Liver (tissue), 9 donors: ENCODE measurements around the gene NRG2. TPM values are rescaled to one million over a fixed set of nuclear protein-coding genes. Genes with fewer than 3 reads are reported as not detected.
A peak's percentile ranks its signal among the peaks of the same experiment; 100 is the strongest.

Source experiments
- DNase-seq: peaks from one replicate; pipeline ENCODE4 v3.0.0-alpha.2; 2017; ENCODE audit warnings: low spot score
- H3K27ac ChIP-seq, 2 donors: one replicate each; pipeline ENCODE4 v1.7.0; 2013; ENCODE audit warnings: inconsistent platforms in 2 of 2, low read length in 2 of 2, control low read depth in 1 of 2, low read depth in 1 of 2, mild to moderate bottlenecking in 1 of 2
- H3K27me3 ChIP-seq, 4 donors: one replicate each; pipeline versions ENCODE4 v1.6.1 to v1.7.0; 2013; ENCODE audit warnings: low read length in 3 of 4, inconsistent platforms in 1 of 4, mild to moderate bottlenecking in 1 of 4, moderate library complexity in 1 of 4; ENCODE audit not compliant: control insufficient read depth in 4 of 4, insufficient read depth in 4 of 4
- H3K36me3 ChIP-seq, 4 donors: one replicate each; pipeline versions ENCODE4 v1.6.1 to v1.7.0; 2013; ENCODE audit warnings: low read length in 3 of 4, mild to moderate bottlenecking in 3 of 4, low read depth in 1 of 4, moderate library complexity in 1 of 4; ENCODE audit not compliant: control insufficient read depth in 4 of 4, insufficient read depth in 3 of 4
- H3K4me1 ChIP-seq, 4 donors: one replicate each; pipeline versions ENCODE4 v1.6.1 to v1.7.0; 2013; ENCODE audit warnings: low read length in 3 of 4, mild to moderate bottlenecking in 3 of 4, moderate library complexity in 1 of 4; ENCODE audit not compliant: control insufficient read depth in 4 of 4, insufficient read depth in 4 of 4
- H3K4me3 ChIP-seq, 3 donors: one replicate each; pipeline versions ENCODE4 v1.6.1 to v1.7.0; 2013; ENCODE audit warnings: low read length in 3 of 3, control low read depth in 1 of 3, low read depth in 1 of 3, mild to moderate bottlenecking in 1 of 3
- H3K9ac ChIP-seq, 2 donors: one replicate each; pipeline ENCODE4 v1.7.0; 2013; ENCODE audit warnings: low read length in 2 of 2, mild to moderate bottlenecking in 2 of 2, moderate library complexity in 2 of 2, control low read depth in 1 of 2, low read depth in 1 of 2
- H3K9me3 ChIP-seq, 4 donors: one replicate each; pipeline versions ENCODE4 v1.6.1 to v1.7.0; 2013; ENCODE audit warnings: low read length in 3 of 4; ENCODE audit not compliant: control insufficient read depth in 4 of 4
- EGR1 ChIP-seq, 2 donors: IDR thresholded peaks; 2 replicates each; pipeline ENCODE4 v1.6.1; 2016 to 2018; ENCODE audit warnings: antibody characterized with exemption in 2 of 2, low read depth in 2 of 2
- FOXA1 ChIP-seq: IDR thresholded peaks from 2 replicates; pipeline ENCODE4 v1.6.1; 2016; ENCODE audit warnings: antibody characterized with exemption
- FOXA2 ChIP-seq: IDR thresholded peaks from 2 replicates; pipeline ENCODE4 v1.6.1; 2016; ENCODE audit warnings: antibody characterized with exemption
- GABPA ChIP-seq, 2 donors: IDR thresholded peaks in 1 of 2; conservative IDR thresholded peaks in 1 of 2; 2 replicates each; pipeline ENCODE4 v1.6.1; 2016; ENCODE audit warnings: antibody characterized with exemption in 2 of 2, mild to moderate bottlenecking in 1 of 2, moderate library complexity in 1 of 2
- HNF4A ChIP-seq, 2 donors: conservative IDR thresholded peaks; 2 replicates each; pipeline ENCODE4 v1.6.1; 2016; ENCODE audit warnings: antibody characterized with exemption in 2 of 2, mild to moderate bottlenecking in 2 of 2
- HNF4G ChIP-seq: IDR thresholded peaks from 2 replicates; pipeline ENCODE4 v1.6.1; 2016; ENCODE audit warnings: antibody characterized with exemption
- JUND ChIP-seq, 2 donors: IDR thresholded peaks; 2 replicates each; pipeline ENCODE4 v1.6.1; 2016; ENCODE audit warnings: antibody characterized with exemption in 2 of 2
- NR2F2 ChIP-seq: IDR thresholded peaks from 2 replicates; pipeline ENCODE4 v1.6.1; 2016; ENCODE audit warnings: antibody characterized with exemption
- RAD21 ChIP-seq, 2 donors: IDR thresholded peaks; 2 replicates each; pipeline ENCODE4 v1.6.1; 2016; ENCODE audit warnings: antibody characterized with exemption in 2 of 2, mild to moderate bottlenecking in 2 of 2
- RXRA ChIP-seq, 2 donors: IDR thresholded peaks; 2 replicates each; pipeline ENCODE4 v1.6.1; 2017 to 2018; ENCODE audit warnings: antibody characterized with exemption in 2 of 2, mild to moderate bottlenecking in 1 of 2
- SP1 ChIP-seq: IDR thresholded peaks from 2 replicates; pipeline ENCODE4 v1.6.1; 2018; ENCODE audit warnings: antibody characterized with exemption, mild to moderate bottlenecking
- TAF1 ChIP-seq: conservative IDR thresholded peaks from 2 replicates; pipeline ENCODE4 v1.6.1; 2016; ENCODE audit warnings: antibody characterized with exemption, mild to moderate bottlenecking
- YY1 ChIP-seq: IDR thresholded peaks from 2 replicates; pipeline ENCODE4 v1.6.1; 2016; ENCODE audit warnings: antibody characterized with exemption, mild to moderate bottlenecking
- WGBS: extraction: QIAGEN DNeasy Blood & Tissue Kit; methylation state at CpG from one replicate; pipeline ENCODE4 v1.1.7; 2013; 5-methylcytosine and 5-hydroxymethylcytosine counted together
- polyA plus RNA-seq, 2 donors: library from polyadenylated mRNA; stranded (reverse) in 1 of 2; unstranded in 1 of 2; fragments of 200-250 nt in 1 of 2; fragments of >200 nt in 1 of 2; fragmentation: Nextera tagmentation in 1 of 2; extraction: Ambion mirVana in 1 of 2; gene quantifications; one replicate each; pipeline versions ENCODE4 v1.2.1 to v1.2.3, GENCODE V29; 2013 to 2015
- total RNA-seq, 2 donors: library from RNA; depleted of rRNA; stranded (reverse); fragments of >200 nt; gene quantifications; one replicate each; pipeline ENCODE4 v1.2.3, GENCODE V29; 2014
- TF ChIP-seq, protein P1 (sequence below): IDR thresholded peaks from 2 replicates; pipeline ENCODE4 v1.6.1; 2016; ENCODE audit warnings: antibody characterized with exemption
- TF ChIP-seq, protein P2 (sequence below): IDR thresholded peaks from 2 replicates; pipeline ENCODE4 v1.6.1; 2016; ENCODE audit warnings: antibody characterized with exemption
- TF ChIP-seq, protein P3 (sequence below): fragments of 150-350 bp; IDR thresholded peaks from 2 replicates; pipeline ENCODE4 v1.5.1; 2017; ENCODE audit warnings: improper control_type of control experiment, low read depth, low read length; ENCODE audit not compliant: missing input control
- donor health status: healthy.
- donor health status: healthy.
- donor health status: healthy.
- donor health status: healthy.
- donor health status: healthy.

NRG2 gene
- total and polyA plus RNA-seq, 4 donors, result 0.07 to 0.08 TPM; not detected in 2

DNA sequence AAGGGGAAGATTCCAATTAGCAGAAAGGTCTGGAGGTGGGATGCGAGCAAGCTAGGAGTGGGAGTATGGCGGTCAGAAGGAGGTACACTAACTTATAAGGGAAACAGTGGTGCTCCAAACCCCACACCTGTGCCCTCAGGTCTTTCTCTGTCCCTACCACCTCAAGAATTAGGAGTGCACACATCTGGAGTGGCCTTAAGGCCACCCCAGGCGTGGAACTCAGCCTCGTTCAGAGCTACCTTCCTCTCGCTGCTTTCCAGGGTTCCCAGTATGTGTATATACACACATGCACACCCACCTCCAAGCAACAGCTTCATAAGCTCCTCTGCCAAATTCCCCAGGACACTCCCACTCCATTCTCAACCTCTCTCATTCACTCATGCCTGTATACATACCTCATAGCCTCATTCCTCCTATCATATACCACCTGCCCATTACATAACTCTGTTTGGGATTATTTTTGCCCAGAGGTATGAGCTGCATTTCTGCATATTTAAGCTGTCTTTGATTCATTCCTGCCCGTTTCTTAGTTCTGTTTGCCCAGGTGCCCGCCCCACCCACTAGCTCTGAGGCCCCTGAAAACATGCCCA, 128.8 kb downstream of the NRG2 start:
- Histone ChIP-seq H3K4me1 (no peaks in the 10 kb centered on the region), H3K27me3 (peaks cover 0 to 3% (median 0%) of the 10 kb centered on the region in 4 donors), H3K27ac (no peak overlapping the region), H3K4me3 (no peak overlapping the region), H3K36me3 (no peaks in the 10 kb centered on the region), H3K9ac (no peak overlapping the region), H3K9me3 (no peaks in the 10 kb centered on the region)
- TF ChIP-seq, protein P1, sequence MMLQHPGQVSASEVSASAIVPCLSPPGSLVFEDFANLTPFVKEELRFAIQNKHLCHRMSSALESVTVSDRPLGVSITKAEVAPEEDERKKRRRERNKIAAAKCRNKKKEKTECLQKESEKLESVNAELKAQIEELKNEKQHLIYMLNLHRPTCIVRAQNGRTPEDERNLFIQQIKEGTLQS, result no peak
- TF ChIP-seq RXRA (IDR thresholded peaks at IDR 0.05) (no peak), FOXA2 (no peak), HNF4G (no peak), SP1 (no peak), GABPA (IDR thresholded peaks at IDR 0.05 in 1 of 2, conservative IDR thresholded peaks at IDR 0.05 in 1 of 2) (no peak), NR2F2 (no peak), EGR1 (IDR thresholded peaks at IDR 0.05; ENCODE audit: low read depth in 2 of 2) (no peak), YY1 (no peak), FOXA1 (no peak), HNF4A (conservative IDR thresholded peaks at IDR 0.05) (no peak), RAD21 (IDR thresholded peaks at IDR 0.05) (no peak), TAF1 (no peak)
- TF ChIP-seq, protein P2, sequence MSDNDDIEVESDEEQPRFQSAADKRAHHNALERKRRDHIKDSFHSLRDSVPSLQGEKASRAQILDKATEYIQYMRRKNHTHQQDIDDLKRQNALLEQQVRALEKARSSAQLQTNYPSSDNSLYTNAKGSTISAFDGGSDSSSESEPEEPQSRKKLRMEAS, result no peak
- WGBS, result 86% methylated on average over 7 of the region's 7 CpGs
- no peak for DNase-seq

DNA sequence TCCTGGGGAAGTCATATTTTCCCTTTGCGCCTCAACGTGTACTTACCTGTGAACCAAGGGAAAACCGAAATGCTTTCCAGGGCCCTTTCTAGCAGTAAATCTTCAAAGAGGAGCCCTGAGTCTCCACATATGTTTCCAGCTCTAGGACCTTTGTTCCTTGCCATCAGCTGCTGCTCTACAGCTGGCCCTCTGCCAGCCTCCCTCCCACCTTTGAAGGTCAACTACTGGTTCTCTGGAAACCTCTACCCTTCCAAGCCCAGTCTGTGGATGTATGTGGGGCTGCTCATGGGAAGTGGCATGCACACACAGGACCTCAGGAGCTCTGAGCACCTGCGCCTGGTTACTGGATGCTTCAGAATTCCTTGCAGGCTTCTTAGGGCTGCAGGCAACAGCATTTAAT, 130.3 kb downstream of the NRG2 start:
- Histone ChIP-seq H3K9me3 (no peaks in the 10 kb centered on the region), H3K27ac (no peak overlapping the region), H3K36me3 (no peaks in the 10 kb centered on the region), H3K4me3 (no peak overlapping the region), H3K9ac (no peak overlapping the region), H3K27me3 (no peaks in the 10 kb centered on the region), H3K4me1 (no peaks in the 10 kb centered on the region)
- DNase-seq, result peak; percentile 42
- TF ChIP-seq JUND (IDR thresholded peaks at IDR 0.05) (no peak), FOXA2 (no peak), NR2F2 (no peak), GABPA (IDR thresholded peaks at IDR 0.05 in 1 of 2, conservative IDR thresholded peaks at IDR 0.05 in 1 of 2) (no peak)
- WGBS, result 89% methylated on average over 4 of the region's 4 CpGs

DNA sequence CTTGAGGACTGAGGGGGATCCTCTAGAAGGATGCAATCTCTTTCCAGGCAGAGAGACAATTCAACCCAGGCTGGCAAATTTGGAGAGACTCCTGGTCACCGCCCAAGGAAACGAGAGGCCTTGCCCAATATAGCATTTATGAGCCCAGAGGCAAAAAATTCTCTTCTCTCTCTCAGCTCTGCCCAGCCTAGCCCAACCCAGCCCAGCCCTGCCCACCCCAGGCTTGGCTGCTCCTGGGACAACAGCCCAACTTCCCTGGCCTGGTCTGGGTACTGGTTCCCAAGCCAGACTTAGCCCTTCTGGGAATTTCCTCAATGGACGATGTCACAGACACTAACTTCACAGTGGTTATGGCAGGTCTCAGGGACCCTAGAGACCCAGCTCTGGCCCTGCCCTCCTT, 130.9 kb downstream of the NRG2 start:
- TF ChIP-seq EGR1 (IDR thresholded peaks at IDR 0.05; ENCODE audit: low read depth in 2 of 2), result no peak
- TF ChIP-seq JUND (IDR thresholded peaks at IDR 0.05), result no peak
- TF ChIP-seq, protein P3, sequence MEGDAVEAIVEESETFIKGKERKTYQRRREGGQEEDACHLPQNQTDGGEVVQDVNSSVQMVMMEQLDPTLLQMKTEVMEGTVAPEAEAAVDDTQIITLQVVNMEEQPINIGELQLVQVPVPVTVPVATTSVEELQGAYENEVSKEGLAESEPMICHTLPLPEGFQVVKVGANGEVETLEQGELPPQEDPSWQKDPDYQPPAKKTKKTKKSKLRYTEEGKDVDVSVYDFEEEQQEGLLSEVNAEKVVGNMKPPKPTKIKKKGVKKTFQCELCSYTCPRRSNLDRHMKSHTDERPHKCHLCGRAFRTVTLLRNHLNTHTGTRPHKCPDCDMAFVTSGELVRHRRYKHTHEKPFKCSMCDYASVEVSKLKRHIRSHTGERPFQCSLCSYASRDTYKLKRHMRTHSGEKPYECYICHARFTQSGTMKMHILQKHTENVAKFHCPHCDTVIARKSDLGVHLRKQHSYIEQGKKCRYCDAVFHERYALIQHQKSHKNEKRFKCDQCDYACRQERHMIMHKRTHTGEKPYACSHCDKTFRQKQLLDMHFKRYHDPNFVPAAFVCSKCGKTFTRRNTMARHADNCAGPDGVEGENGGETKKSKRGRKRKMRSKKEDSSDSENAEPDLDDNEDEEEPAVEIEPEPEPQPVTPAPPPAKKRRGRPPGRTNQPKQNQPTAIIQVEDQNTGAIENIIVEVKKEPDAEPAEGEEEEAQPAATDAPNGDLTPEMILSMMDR, result no peak
- WGBS, result 95% methylated on average over 3 of the region's 3 CpGs
- Histone ChIP-seq H3K9ac (no peak overlapping the region), H3K9me3 (no peaks in the 10 kb centered on the region), H3K27ac (no peak overlapping the region), H3K4me3 (no peak overlapping the region), H3K36me3 (no peaks in the 10 kb centered on the region), H3K27me3 (no peaks in the 10 kb centered on the region), H3K4me1 (no peaks in the 10 kb centered on the region)
- peak; percentile 10 for DNase-seq
